ENCODE data around the gene SSR4. TPM values are rescaled to one million over a fixed set of nuclear protein-coding genes. Genes with fewer than 3 reads are reported as not detected.
A peak's percentile ranks its signal among the peaks of the same experiment; 100 is the strongest.
"Not testable (repeated sequence)": the region's sequence is repeated elsewhere in the genome, so short reads cannot be mapped to it uniquely, and the experiment has no call there.

SSR4 gene
- 122 and 133 TPM in 2 replicates for total RNA-seq

DNA sequence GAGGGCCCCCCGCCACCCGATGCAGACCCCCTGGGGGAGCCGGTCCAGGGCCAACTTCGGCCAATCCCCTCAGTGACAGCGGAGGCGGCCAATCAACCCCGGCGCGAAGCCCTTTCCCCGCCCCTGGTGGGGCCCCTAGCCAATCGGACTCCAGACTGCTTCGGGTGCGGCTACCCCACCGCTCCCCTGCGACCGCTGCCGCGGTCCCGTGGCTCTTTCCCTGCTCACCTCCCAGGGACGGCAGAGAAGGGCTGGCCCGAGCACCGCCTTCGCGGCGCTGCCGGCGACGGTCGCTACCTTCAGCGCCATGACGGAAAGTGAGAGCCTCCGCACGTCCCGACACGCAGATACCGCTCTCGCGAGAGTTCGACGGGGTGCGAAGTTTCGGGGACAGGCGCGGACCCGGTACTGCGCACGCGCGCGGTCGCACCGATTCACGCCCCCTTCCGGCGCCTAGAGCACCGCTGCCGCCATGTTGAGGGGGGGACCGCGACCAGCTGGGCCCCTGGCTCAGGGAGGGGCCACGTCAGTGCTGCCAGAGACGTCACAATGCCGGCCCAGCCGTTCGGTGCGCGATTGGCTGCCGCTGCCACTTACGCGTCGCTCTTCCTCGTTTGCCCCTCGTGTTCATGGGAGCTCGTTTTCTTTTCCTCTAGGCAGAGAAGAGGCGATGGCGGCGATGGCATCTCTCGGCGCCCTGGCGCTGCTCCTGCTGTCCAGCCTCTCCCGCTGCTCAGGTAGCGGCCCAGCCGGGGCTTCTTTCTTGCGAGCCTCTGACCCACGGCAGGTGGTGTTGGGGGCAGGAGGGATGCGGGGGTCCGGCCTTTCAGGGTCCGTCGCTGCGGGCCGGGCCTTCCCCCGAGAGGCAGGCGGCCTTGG lies at the start of gene SSR4, which contains the start of gene IDH3G:
Gene SSR4 (plus strand): TSS at position 651 of the 879 bp plus-strand sequence. CDS start 20 bp downstream, at position 671.
Gene IDH3G (minus strand): TSS at position 358 of the 879 bp plus-strand sequence. CDS start 49 bp downstream, at position 309.
- TF ChIP-seq, protein P1, sequence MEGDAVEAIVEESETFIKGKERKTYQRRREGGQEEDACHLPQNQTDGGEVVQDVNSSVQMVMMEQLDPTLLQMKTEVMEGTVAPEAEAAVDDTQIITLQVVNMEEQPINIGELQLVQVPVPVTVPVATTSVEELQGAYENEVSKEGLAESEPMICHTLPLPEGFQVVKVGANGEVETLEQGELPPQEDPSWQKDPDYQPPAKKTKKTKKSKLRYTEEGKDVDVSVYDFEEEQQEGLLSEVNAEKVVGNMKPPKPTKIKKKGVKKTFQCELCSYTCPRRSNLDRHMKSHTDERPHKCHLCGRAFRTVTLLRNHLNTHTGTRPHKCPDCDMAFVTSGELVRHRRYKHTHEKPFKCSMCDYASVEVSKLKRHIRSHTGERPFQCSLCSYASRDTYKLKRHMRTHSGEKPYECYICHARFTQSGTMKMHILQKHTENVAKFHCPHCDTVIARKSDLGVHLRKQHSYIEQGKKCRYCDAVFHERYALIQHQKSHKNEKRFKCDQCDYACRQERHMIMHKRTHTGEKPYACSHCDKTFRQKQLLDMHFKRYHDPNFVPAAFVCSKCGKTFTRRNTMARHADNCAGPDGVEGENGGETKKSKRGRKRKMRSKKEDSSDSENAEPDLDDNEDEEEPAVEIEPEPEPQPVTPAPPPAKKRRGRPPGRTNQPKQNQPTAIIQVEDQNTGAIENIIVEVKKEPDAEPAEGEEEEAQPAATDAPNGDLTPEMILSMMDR (IDR thresholded peaks at IDR 0.05; ENCODE audit: insufficient read depth, low read depth, low read length): no peak
- H3K4me3 ChIP-seq (ENCODE audit: low read depth, low read length): peak within 1 kb of the TSS; percentile 82
- DNase-seq (ENCODE audit: low read depth): peak; percentile 95

DNA sequence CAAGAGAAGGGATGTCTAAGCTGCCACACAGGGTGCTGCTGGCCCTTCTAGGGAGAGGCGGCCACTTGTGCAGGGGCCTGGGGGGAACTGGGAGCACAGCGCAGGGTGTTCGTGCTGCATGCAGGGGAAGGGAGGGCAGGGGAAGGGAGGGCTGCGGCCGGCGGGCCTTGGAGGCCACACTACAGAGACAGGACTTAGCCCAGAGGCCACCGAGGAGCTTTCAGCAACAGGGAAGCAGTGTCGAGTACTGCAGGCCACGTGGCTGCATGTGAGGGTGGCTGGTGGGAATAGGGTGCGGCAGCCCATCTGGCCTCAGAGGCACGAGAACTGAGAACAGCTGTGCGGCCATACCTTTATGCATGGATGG lies 49.4 kb upstream of the SSR4 start:
- DNase-seq (ENCODE audit: low read depth); H3K4me3 ChIP-seq (ENCODE audit: low read depth, low read length): not testable (repeated sequence)

DNA sequence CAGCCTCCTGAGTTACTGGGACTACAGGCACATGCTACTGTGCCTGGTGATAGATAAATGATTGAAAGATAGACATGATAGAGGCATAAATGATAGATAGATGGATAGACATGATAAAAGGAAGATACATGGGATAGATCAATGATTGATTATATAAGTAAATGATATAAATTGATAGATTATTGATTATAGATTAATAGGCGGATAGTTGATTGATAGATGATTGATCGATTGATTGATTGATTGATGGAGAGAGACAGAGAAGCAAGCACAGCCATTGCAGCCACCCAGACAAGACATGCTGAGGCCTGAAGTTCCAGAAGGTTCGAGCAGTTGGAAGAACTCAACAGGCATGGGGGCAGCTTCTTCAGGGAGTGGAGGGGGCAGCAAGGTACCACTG lies 48.1 kb upstream of the SSR4 start:
- TF ChIP-seq, protein P1 (IDR thresholded peaks at IDR 0.05; ENCODE audit: insufficient read depth, low read depth, low read length): no peak
- DNase-seq (ENCODE audit: low read depth): no peak
- H3K4me3 ChIP-seq (ENCODE audit: low read depth, low read length): no peak overlapping the region

DNA sequence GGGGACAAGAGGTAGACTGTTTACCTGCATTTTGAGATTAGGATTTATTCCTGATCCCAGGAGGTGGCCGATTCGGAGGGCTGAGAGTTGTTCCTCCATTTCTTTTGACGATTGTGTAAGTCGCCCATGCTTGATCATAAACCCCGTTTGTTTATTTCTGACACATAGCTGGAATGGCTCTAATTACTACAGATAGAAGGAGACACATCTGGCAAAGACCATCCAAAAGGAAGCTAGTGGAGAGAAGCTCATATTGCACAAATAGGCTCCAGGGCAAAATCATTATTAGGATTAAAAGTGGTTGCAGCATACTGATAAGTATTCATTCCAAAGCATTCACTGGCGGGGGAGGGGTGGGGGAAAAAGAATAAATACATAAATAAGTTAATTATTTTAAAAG lies 47.5 kb upstream of the SSR4 start:
- H3K4me3 ChIP-seq (ENCODE audit: low read depth, low read length): not testable (repeated sequence)
- peak; percentile 67 for DNase-seq (ENCODE audit: low read depth)

DNA sequence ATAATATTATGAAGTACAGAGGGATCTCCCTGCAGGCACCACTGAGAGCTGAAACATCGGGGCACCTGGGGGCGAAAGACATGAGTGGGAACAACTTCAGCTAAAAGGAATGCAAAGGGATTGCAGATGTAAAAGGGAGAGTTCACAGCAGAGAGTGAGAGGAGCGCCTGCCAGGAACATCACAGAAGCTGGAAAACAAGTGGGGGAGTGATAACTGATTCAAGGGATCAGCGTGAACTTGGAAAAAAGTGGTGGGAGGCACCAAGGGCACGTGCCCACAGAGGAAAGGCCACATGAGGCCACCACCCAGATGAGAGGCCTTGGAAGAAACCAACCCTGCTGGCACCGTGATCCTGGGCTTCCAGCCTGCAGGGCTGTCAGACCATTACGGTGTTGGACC lies 45.5 kb upstream of the SSR4 start:
- not testable (repeated sequence) for DNase-seq (ENCODE audit: low read depth); H3K4me3 ChIP-seq (ENCODE audit: low read depth, low read length)

DNA sequence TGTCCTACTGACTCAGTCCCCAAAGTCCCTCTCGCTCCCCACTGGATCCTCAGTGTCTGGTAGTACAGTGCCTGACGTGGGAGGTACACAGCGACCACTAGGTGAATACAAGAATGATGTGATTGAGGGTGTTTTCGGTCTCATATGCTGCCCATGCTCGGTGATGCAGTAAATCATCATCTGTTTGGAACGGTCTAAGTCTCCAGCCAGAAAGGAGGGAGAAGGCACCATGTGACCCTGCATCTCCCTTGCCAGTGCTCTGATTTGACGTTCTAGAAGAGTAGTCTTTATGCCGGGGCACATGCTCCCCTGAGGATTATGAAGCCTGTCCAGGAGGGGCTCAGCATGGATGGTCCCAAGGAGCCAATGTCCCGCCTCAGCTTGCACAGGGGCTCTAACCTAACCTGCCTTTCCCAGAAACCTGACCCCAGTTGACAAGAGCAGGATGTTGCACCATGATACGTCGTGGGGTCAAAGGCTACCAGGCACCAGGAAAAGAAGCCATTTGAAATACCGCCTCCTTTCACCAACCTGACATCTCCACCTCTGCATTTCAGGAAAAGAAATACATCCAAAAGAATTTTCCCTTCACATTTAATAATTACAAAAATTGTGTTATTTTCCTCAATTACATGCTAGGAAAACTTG lies 44.2 kb upstream of the SSR4 start:
- H3K4me3 ChIP-seq (ENCODE audit: low read depth, low read length): no peak overlapping the region

DNA sequence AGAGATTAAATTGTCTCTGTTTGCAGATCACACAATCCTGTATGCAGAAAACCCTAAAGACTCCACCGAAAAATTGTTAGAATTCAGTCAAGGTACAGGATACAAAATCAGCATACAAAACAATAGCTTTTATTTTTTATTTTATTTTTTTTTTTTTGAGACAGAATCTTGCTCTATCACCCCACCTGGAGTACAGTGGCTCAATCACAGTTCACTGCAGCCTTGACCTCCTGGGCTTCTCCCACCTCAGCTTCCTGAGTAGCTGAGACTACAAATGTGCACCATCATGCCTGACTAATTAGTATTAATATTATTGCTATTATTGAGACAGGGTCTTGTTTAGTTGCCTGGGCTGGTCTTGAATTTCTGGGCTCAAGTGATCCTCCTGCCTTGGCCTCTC lies 39.3 kb upstream of the SSR4 start:
- no peak for DNase-seq (ENCODE audit: low read depth)
- H3K4me3 ChIP-seq (ENCODE audit: low read depth, low read length): no peak overlapping the region
- TF ChIP-seq, protein P1 (IDR thresholded peaks at IDR 0.05; ENCODE audit: insufficient read depth, low read depth, low read length): no peak

More for the DNA sequence above, 44.2 kb upstream of the SSR4 start:
- no peak for DNase-seq (ENCODE audit: low read depth)
- TF ChIP-seq, protein P1 (IDR thresholded peaks at IDR 0.05; ENCODE audit: insufficient read depth, low read depth, low read length): no peak

DNA sequence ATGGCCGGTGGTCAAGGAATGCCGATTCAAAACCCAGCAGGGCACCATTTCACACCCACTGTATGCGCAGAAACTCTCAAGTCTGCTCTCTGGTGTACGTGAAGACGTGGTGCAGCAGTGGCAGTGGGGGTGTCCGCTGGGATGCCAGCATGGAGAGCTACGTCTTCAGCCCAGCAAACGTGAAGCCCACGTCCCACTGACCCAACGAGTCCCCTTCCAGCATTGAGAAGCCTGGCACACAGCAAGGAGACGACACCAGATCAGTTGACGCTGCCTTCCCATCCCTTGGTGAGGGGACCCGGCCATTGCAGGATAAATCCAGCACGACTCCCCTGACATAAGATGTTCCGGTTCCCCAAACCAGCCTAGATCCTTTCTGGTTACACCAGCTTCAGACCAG lies 32.6 kb upstream of the SSR4 start:
- no peak for DNase-seq (ENCODE audit: low read depth)
- TF ChIP-seq, protein P1 (IDR thresholded peaks at IDR 0.05; ENCODE audit: insufficient read depth, low read depth, low read length): no peak
- no peak overlapping the region for H3K4me3 ChIP-seq (ENCODE audit: low read depth, low read length)

Data from fibroblast of villous mesenchyme (primary cell).